ENCODE results near the gene SRXN1.
"Not testable (repeated sequence)": the region's sequence is repeated elsewhere in the genome, so short reads cannot be mapped to it uniquely, and the experiment has no call there.

Gene SRXN1

DNA sequence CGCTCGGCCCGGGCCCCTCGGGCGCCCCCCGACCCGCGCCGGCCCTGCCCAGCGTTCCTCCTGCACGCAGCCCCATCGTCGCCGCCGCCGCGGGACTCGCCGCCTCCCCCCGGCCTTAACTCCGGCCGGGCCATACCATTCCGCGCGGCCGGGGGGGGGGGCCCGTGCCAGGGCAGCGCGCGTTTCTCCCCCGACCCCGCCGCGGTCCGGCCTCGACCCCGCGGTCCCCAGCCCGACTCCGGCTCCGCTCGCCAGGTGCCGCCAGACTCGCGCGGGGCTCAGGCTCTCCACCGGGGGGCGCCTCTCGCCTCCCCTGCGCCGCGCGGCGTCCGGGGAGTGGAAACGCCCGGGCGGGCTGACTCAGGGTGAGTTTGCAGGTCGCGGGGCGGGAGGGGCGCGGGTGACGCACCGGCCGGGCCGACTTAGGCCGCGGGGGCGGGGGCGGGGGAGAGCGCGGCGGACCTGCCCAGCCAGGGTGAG lies at the start of gene SRXN1:
Gene SRXN1 (minus strand): TSS at position 91 of the 480 bp plus-strand sequence. CDS start 15 bp downstream, at position 76.
- DNase-seq (ENCODE audit: extremely low read depth in 1 of 2, low read depth in 1 of 2): peak; percentile 37 to 75

DNA sequence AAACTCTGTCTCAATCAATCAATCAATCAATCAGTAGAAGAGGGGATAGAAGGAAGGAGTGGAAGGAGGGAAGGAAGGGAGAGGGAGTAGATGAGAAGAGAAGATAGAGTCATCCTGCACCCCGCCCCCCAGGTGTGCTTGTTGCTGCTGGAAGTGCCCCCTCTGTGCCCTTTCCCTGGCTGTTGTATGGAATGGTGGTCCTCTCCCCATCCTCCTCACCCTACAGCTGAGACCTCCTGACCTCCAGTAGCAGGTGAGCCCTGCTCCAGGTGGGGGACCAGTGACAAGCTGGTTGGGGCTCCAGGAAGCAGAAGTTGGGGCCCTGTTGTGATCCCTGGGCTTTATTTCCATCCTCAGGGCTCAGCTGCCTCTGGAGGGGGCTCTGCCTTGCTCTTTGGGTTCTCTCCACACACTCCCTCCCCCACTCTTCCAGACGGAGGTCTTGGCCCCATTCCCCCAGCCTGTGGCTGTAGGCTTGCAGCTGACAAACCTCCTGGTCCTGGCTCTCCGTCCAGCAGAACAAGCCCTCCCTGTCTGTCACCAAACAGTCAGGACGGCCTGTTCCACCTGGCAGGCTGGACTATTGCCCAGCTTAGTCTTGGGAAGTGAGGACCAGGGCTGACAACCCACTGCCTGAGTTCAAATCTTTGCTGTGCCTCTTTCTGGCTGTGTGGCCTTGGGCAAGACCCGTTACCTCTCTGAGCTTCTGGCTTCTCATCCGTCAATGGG lies 48.6 kb upstream of the SRXN1 start:
- no peak for DNase-seq (ENCODE audit: extremely low read depth in 1 of 2, low read depth in 1 of 2)

DNA sequence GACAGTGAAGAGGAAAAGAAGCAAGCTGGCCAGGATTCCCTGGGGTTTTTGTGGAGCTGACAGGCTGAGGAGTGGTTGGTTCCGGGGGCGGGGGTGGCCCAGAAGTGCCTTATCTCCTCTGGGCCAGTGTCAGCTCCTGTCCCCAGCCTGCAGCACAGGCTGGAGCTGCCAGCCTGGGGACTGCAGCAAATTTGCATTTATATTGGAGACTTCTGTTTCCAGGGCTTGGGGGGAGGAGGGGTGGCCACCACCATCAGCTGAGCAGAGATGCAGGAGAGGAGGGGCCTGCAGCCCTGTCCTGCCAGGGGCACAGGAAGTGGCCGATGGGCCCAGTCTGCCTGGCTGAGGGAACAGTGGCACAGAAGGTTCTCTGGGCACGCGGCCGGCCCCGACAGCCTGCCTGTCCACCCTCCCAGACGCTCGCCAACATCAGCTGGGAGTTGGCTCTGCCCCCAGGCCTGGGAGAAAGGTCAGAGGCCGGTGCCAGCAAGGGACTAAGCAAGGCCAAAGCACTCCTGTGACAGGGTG lies 46.9 kb upstream of the SRXN1 start:
- DNase-seq (ENCODE audit: extremely low read depth in 1 of 2, low read depth in 1 of 2): no peak

DNA sequence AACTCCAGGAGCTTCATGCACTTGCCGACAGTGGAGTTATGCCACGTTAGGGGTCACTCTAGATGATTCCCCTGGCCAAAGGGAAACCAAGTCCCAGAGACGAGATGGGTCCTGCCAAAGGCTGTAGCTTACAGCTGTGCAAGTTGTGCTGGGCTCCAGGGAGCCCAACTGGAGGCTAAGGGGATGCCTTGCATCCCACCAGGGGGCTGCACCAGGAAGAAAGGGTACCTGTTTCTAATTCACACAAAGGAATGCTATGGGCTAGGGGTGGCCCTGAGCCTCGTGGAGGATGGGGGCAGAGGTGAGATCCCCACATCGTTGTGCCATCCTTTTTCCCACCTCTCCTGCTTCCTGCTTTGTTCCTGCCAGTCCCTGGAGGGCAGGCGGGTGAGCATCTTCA lies 46.3 kb upstream of the SRXN1 start:
- DNase-seq (ENCODE audit: extremely low read depth in 1 of 2, low read depth in 1 of 2): no peak

DNA sequence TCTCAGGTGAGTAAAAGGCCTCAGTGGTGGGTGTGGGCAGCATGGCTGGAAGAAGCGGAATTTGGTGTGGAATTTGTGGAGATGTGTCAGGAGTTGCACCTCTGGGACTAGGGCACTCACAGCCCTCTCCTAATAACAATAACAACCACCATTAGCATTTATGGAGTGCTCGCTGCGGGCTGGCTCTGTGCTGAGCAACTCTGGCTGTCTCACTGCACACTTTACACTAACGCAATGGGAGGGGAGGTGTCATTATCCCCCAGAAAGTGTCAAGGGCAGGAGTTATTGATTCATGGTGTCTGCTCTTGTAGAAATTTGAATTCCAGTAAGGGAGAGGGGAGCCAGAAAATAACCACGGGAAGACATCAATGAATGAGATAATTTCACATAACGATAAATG lies 45.3 kb upstream of the SRXN1 start:
- DNase-seq (ENCODE audit: extremely low read depth in 1 of 2, low read depth in 1 of 2): no peak

DNA sequence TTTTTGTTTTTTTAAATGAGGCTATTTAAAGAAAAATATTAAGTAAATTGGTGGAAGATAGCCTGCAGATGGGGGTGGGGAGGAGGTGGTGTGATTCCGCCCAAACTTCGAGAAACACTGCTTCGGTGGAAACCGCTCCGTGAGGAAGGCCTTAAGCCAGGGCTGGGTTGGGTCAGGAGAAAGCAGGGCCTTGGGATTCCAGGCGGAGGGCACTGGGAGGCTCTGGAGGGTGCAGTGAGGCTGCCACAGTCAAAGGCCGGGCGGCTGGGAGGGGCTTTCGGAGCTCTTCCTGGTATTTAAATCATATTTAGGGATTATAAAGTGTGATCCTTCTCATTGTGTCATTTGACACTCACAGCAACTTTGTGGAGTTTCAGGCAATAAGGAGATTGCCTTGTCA lies 44.8 kb upstream of the SRXN1 start:
- no peak for DNase-seq (ENCODE audit: extremely low read depth in 1 of 2, low read depth in 1 of 2)

DNA sequence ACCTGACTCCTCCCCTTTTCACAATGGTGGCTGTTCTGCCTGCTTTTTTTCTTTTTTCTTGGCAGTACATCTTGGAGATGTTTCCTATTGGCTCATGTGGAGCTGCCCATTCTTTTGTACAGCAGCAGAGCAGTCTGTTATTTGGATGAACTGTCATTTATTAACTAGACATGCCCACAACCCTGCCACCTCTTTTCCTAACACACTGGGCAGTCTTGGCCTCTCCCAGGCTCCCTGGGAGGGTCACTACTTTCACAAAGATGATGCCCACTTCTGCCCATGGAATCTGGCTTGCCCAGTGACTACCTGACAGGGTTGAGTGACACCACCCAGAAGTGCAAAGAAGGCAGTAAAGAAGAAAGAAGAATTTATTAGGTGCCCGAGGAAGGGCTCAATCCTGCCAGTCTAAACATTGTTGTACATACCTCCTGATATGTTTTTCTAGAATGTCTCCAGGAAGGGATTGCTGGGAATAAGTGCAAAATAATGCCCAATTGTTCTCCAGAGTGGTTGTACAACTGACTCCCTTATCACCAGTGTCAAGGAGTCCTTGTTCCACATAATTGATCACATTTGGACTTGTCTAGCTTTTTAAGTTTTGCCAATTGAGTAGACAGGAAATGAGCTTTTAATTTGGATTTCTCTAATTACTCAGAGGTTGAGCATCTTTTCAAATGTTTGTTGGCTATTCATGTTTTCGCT lies 42.3 kb upstream of the SRXN1 start:
- DNase-seq (ENCODE audit: extremely low read depth in 1 of 2, low read depth in 1 of 2): no peak

DNA sequence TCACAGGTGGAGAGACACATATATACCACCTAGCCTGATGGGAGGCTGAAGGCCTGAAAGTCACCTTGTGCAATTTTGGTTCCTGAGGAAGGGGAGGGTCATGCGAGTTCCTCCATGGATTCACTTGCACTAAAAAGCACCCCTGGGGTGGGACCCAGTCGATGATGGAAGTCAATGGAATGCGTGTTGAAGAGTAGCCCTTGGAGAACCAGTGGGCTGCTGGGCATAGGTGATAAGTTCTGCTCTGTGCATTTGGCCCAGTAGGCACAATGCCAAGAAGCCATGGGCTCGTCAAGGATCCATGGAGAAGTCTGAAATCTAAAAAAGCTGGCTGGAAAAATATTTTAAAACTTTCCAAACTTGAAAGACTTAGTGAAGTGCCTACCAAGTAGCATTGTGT lies 41.5 kb upstream of the SRXN1 start:
- no peak for DNase-seq (ENCODE audit: extremely low read depth in 1 of 2, low read depth in 1 of 2)

DNA sequence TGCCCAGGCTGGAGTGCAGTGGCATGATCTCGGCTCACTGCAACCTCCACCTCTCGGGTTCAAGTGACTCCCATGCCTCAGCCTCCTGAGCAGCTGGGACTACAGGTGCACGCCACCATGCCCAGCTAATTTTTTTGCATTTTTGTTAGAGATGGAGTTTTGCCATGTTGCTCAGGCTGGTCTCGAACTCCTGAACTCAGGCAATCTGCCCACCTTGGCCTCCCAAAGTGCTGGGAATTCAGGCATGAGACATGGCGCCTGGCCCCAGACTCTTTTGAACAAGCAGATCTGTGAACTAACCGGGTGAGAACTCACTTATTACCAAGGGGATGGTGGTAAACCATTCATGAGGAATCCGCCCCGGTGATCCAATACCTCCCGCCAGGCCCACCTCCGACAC lies 40.8 kb upstream of the SRXN1 start:
- DNase-seq (ENCODE audit: extremely low read depth in 1 of 2, low read depth in 1 of 2): not testable (repeated sequence)

DNA sequence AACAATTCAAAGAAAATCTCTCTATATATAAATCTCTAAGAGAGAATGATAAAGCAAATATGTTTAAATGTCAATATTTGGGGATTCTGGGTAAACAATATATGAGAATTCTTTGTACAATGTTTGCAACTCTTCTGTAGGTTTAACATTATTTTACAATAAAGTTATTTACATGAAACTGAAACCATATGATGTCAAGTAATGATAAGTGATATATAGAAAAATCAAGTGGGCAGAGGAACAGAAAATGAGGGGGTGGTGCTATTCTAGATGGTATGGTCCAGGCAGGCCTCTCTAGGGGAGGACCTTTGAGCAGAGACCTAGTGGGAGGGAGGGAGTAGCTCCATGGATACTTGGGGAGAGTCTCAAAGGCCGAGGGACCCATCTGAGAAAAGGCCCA lies 39.0 kb upstream of the SRXN1 start:
- no peak for DNase-seq (ENCODE audit: extremely low read depth in 1 of 2, low read depth in 1 of 2)

DNA sequence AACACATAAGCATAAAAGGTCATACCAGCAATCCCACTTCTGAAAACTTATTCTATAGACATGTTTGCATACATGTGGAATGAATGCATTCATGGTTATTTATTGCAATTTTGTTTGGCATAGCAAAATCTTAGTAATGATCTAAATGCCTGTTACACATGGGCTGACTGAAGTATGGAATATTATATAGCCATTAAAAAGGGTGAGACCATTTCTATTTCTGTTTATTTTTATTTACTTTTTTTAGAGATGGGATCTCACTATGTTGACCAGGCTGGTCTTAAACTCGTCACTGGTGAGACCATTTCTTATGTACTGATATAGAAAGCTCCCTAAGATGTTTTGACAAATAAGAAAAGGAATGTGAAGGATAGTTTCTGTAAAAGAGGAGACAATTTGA lies 36.9 kb upstream of the SRXN1 start:
- DNase-seq (ENCODE audit: extremely low read depth in 1 of 2, low read depth in 1 of 2): no peak

DNA sequence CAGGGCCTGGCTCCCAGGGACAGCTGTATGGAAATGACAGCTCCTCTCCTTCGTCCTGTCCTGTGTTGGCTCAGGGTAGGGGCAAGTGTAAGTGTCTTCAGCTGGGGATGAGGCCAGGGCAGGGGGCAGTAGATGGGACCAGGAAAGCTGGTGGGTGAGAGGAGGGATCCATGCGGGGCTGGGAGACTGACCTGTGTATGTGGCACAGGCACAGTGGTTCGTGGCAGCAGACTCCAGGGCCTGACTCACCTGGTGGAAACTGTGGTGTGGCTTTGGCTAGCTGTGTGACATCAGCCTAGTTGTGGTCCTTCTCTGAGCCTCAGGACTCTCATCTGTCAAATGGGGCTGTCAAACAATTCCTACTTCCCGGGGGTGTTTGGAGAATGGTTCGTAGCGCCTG lies 36.3 kb upstream of the SRXN1 start:
- no peak for DNase-seq (ENCODE audit: extremely low read depth in 1 of 2, low read depth in 1 of 2)

DNA sequence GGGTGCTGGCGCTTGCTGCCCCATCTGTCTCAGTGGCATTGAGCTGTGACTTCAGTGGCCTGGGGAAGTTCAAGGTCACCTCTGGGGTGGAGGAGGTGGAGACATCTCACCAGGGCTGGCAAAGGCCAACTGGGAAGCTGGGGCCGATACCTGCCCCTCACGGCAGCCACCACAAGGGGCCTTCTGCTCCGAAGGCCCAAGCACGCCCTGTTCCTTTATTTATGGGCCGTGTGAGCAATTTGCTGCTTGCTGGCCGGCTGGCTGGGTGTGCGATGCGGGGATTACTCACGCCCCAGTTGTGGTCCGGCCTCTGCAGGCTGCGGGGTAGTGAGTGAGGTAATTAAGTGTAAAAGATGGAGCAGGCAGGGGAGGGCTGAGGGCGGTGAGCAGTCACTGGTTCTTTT lies 35.8 kb upstream of the SRXN1 start:
- DNase-seq (ENCODE audit: extremely low read depth in 1 of 2, low read depth in 1 of 2): no peak

DNA sequence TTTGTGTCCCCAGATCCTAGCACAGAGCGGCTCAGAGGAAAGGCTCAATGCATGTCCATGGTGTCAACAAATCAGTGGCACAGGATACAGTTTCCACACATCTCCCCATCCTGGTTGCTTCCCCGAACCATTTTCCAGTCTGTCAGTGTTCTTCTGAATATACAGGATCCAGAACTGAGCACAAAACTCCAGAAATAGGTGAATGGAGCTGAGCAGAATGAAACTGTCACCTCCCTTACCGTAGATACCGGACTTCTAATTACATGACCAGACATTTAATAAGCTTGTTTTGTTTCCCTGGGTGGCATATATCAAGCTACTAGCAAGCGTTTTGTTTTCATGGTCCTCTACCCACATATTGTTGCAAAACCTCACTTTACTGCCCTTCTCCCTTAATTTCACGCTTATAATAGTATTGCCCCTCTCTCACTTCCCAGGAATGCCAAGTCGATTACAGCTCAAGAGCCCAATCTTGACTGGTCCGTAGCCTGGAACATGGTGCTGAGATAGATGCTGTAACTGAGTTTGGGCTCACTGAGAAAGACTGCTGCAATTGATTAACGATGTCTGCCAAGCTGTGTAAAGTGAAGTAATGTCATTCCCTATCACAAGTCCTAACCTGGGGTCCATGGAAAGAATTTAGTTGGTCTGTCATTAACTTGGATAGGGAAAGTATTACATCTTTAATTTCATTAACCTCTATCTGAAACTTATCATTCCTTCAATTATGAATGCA lies 34.6 kb upstream of the SRXN1 start:
- no peak for DNase-seq (ENCODE audit: extremely low read depth in 1 of 2, low read depth in 1 of 2)

DNA sequence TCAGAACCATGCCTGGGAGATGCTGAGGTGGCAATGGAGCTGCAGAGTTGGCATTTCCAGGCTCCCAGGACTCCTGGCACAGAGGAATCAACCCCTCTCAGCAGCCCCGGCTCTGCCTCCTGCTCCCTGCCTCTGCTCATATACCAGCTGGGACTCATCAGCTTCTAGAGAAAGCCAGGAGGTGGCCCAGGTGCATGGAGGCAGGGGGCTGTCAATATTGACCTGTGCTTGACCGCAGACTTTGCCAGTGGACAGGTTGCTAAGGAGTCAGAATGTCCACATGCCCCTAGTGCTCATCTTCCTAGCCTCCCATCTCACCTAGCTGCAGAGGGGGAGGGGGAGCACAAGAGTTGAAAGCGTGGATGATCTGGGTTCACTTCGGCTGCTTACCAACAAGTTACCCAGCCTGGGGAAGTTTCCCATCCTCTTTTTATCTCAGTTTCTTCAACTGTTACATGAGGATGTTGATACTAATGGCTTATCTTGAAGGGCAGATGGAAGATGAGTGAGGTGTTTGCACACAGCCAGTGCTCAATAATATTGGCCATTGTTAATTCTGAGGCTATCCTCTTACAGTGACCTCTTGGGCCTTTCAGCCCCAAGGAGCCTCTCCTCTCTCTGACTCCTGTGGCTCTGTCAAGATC lies 31.8 kb upstream of the SRXN1 start:
- DNase-seq (ENCODE audit: extremely low read depth in 1 of 2, low read depth in 1 of 2): no peak

DNA sequence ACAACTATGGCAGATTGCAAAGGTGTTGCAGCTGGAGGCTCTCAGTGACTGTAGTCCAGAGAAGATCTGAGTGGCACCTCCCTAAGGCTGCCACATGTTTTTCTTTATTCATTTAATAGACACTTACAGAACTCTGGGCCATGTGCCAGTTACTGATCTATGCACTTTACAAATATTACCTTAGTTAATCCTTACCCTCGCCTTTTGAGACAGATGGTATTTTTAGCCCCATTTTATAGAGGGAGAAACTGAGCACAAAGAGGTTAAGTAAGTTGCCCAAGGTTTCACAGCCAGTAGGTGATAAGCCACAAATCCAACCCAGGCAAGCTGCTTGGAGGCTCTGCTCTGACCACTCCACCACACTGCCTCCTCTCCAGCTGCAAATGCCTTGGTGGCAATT lies 29.1 kb upstream of the SRXN1 start:
- DNase-seq (ENCODE audit: extremely low read depth in 1 of 2, low read depth in 1 of 2): no peak

DNA sequence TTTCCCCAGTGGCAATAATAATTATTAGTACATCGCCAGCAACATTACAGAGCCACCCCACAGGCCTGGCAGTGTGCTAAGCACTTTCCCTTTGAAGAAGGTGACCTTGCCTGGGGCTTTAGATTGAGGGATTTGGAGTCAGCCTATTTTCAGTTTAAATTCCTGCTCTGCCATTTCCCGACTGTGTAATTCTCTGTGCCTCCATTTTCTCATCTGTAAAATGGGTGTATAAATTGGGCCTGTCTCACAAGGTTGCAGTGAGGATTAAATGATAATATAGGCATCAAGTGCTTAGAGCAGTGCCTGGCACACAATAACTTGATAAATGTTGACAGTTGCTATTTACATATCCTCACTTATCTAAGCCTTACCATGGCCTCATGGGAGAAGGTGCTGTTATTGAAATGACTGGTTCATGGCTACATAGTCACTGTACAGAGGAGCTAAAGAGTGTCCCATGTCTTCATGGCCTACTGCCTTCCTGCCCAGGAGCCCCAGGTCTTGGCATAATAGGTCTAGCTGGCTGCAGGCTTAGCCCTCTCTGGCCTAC lies 27.7 kb upstream of the SRXN1 start:
- DNase-seq (ENCODE audit: extremely low read depth in 1 of 2, low read depth in 1 of 2): no peak

DNA sequence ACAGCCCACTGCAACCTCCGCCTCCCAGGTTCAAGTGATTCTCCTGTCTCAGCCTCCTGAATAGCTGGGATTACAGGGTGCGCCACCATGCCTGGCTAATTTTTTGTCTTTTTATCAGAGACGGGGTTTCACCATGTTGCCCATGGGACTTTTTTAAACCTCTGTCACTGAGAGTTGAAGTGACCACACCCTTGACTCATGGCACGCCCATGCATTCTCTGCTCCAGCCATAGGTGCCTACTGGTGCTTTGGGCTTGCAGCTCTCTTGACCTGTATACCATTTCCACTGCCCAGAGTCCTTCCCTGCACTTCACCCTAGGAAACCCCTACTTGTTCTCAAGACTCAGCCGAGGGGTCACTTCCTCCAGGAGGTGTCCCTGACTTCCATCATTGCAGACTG lies 25.0 kb upstream of the SRXN1 start:
- no peak for DNase-seq (ENCODE audit: extremely low read depth in 1 of 2, low read depth in 1 of 2)

DNA sequence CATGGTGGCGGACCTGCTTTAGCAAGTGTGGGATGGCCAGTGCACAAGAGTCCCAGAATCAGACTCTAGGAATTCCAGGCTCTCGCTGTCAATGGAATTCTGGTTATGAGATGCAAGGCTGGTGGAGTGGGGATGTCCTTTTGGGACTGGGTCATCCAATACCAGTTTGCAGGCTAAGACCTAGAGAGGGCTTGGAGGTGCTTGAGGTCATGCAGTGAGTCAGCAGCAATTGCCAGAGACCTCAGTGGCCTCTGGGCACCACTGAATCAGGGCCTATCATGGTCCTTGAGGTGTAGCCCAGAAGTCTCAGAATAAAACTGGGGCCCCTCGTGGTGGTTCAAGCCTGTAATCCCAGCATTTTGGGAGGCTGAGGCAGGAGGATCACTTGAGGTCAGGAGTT lies 24.0 kb upstream of the SRXN1 start:
- no peak for DNase-seq (ENCODE audit: extremely low read depth in 1 of 2, low read depth in 1 of 2)

DNA sequence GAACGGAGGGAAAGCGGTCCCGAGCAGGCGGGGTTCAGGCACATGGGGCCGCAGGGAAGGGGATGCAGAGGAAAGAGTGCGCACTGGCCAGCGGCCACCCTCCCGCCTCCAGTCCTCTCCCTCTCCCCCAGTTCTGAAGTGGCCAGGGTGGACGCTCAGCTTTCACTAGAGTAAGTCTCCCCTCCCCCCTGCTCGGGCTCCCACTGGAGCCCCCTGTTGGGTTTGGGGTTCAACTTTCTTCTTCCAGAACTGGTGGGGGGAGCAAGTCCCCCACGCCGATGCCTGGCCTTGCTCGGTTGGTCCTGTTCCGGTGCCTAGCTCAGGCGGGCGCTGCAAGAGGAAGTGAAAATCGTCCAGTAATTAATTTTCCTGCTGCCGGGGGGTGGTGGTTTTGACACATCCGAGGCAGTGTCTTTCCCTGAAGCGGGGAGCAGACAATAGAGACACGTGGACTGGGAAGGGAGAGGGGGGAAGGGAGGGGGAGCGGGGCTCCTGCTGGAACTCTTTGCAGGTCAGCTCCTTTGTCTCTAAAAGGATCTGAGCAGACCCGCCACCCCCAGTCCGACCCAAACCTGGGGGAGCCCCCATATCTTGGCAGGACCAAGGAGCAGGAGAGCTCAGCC lies 23.4 kb upstream of the SRXN1 start:
- DNase-seq (ENCODE audit: extremely low read depth in 1 of 2, low read depth in 1 of 2): no peak
